HUES6 (cell line): Measurements from ENCODE around the gene SLC48A1.

Source experiments
- H3K27ac ChIP-seq: 2 replicates; pipeline ENCODE4 v1.7.0; 2013; ENCODE audit warnings: low read depth, mild to moderate bottlenecking, low read length, inconsistent platforms
- H3K27me3 ChIP-seq: 2 replicates; pipeline ENCODE4 v1.6.1; 2013; ENCODE audit warnings: low read length; ENCODE audit not compliant: control insufficient read depth, insufficient read depth
- H3K36me3 ChIP-seq: 2 replicates; pipeline ENCODE4 v1.6.1; 2013; ENCODE audit warnings: low read length; ENCODE audit not compliant: control insufficient read depth, insufficient read depth
- H3K4me1 ChIP-seq: 2 replicates; pipeline ENCODE4 v1.6.1; 2013; ENCODE audit warnings: low read length; ENCODE audit not compliant: control insufficient read depth, insufficient read depth
- H3K4me3 ChIP-seq: 2 replicates; pipeline ENCODE4 v1.5.1; 2013; ENCODE audit warnings: low read depth, low read length
- H3K9ac ChIP-seq: one replicate; pipeline ENCODE4 v1.6.1; 2013; ENCODE audit warnings: mild to moderate bottlenecking, low read length
- H3K9me3 ChIP-seq: 2 replicates; pipeline ENCODE4 v1.6.1; 2013; ENCODE audit warnings: low read depth, low read length; ENCODE audit not compliant: control insufficient read depth, insufficient read depth

SLC48A1 gene

GRCh38 chr12:47772094-47772660 is 861 bp upstream of the SLC48A1 start:
- peaks cover 14% of the 10 kb centered on the region for H3K27me3 ChIP-seq
- H3K9ac ChIP-seq, result no peak overlapping the region
- no peaks in the 10 kb centered on the region for H3K36me3 ChIP-seq
- no peak overlapping the region; the same call in 1 of the 2 replicates for H3K4me3 ChIP-seq
- H3K4me1 ChIP-seq, result peaks cover 17% of the 10 kb centered on the region
- no peaks in the 10 kb centered on the region for H3K9me3 ChIP-seq
- no peak overlapping the region for H3K27ac ChIP-seq

- Histone ChIP-seq H3K4me3 (peak overlapping the region; percentile 46), H3K4me1 (peaks cover 22% of the 10 kb centered on the region), H3K36me3 (no peaks in the 10 kb centered on the region), H3K27ac (no peak overlapping the region), H3K9me3 (no peaks in the 10 kb centered on the region), H3K9ac (no peak overlapping the region), H3K27me3 (peaks cover 14% of the 10 kb centered on the region)
Measured at GRCh38 chr12:47772738-47773061, 338 bp upstream of the SLC48A1 start.

DNA sequence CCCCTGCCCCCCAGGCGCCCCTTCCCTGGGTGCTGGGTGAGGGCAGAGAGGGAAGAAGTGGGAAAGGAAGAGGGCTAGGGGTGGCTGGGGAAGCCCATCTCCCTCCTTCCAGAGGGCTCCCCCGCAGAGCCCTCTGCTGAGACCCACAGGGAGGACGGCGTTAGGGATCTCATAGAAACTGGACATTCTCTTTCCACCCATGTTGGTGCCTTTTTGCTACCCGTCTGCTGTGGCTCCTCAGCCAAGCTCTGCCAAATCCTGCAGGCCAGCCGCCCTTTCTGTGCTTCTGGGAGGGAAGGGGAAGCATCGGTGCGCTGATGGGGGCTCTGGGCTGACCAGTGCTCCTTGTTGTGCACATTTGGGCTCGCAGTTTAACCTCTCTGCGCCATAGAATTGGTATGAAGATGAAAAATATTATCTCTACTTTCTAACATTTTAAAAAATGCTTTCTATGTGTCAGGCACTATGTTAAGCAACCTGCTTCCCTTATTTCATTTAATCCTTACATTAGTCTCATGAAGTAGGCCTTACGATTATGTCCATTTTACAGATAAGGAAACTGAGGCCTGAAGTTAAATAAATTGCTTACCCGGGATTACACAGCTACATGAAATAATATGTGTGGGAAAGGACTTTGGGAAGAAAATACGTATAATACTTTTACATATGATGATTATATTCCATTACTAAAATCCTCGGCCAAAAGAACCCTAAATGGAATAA is 981 bp downstream of the SLC48A1 start:
- Histone ChIP-seq H3K4me1 (peaks cover 25% of the 10 kb centered on the region), H3K9ac (peak overlapping the region; percentile 69), H3K4me3 (peak overlapping the region; percentile 71), H3K9me3 (no peaks in the 10 kb centered on the region), H3K27ac (no peak overlapping the region), H3K27me3 (peaks cover 14% of the 10 kb centered on the region), H3K36me3 (no peaks in the 10 kb centered on the region)

DNA sequence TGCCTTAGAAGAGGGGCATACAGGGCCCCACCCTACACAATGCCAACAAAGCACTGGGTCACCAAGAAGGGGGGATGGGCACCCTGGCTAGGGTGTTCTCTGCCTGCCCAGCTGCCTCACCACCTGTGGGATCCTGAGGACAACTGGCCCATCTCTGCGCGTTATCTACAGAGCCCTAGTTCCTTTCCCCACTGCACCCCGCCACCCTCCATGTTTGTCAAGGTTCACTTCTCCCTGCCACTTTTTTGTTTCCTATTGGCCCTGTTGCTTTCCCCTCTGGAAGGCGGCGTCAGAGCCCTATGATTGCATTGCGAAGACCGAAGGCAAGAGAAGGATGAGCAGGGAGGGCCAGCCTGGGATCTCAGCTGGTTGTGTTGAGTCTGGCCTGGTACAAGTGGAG is 1.6 kb downstream of the SLC48A1 start:
- H3K27ac ChIP-seq, result no peak overlapping the region
- H3K4me3 ChIP-seq, result no peak overlapping the region
- H3K9ac ChIP-seq, result no peak overlapping the region
- no peaks in the 10 kb centered on the region for H3K9me3 ChIP-seq
- H3K4me1 ChIP-seq, result peaks cover 25% of the 10 kb centered on the region
- H3K27me3 ChIP-seq, result peaks cover 14% of the 10 kb centered on the region
- no peaks in the 10 kb centered on the region for H3K36me3 ChIP-seq

DNA sequence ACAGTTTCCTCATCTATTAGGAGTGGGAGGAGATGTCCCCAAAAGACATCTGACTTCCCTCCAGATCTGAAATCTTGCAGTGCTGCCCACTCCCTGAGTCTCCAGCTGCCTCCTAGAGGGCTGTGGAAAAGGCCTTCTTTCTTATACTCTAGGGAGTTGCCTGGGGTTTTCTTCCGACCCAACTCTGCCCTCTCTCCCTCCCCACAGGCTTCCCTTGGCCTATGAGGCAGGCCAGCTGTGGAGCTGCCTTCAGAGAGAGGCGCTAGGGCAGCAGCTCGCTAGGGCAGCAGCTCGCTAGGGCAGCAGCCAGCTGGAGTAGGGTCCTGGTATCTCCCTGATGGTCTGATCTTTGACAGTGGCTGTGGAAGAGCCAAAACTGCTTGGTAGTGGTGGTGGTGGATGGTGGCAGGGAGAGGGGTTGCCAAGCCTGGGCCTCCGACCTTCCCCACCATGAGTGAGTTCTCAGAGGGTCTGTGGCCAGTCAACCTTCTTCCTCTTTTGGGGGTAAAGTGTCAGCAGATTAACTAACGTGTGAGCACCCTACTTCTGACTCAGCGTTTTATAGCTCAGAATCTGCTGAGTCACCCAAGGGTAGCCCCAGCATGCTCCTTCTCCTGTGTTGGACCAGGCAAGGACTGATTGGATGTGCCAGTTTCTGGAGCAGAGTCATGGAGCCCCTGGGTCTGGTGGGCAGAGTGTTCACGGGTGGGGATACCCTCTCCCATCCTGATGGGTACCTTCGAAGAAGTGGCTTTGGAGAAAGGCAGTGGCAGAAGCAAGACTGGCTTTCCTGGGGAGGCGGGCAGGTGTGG is 2.3 kb downstream of the SLC48A1 start:
- peaks cover 25% of the 10 kb centered on the region for H3K4me1 ChIP-seq
- H3K9ac ChIP-seq, result no peak overlapping the region
- H3K4me3 ChIP-seq, result no peak overlapping the region

GRCh38 chr12:47776471-47777143 is 3.6 kb downstream of the SLC48A1 start:
- peaks cover 14% of the 10 kb centered on the region for H3K27me3 ChIP-seq
- H3K4me1 ChIP-seq, result peaks cover 25% of the 10 kb centered on the region
- H3K36me3 ChIP-seq, result peaks cover 4% of the 10 kb centered on the region; the same call in 1 of the 2 replicates
- H3K9me3 ChIP-seq, result no peaks in the 10 kb centered on the region
- H3K9ac ChIP-seq, result no peak overlapping the region
- H3K4me3 ChIP-seq, result no peak overlapping the region
- no peak overlapping the region for H3K27ac ChIP-seq

More for the DNA sequence above, 2.3 kb downstream of the SLC48A1 start:
- H3K27me3 ChIP-seq, result peaks cover 14% of the 10 kb centered on the region
- H3K9me3 ChIP-seq, result no peaks in the 10 kb centered on the region
- H3K36me3 ChIP-seq, result no peaks in the 10 kb centered on the region
- no peak overlapping the region for H3K27ac ChIP-seq

- no peak overlapping the region for H3K9ac ChIP-seq
- no peak overlapping the region for H3K27ac ChIP-seq
Measured at GRCh38 chr12:47777151-47777550, 4.1 kb downstream of the SLC48A1 start.

GRCh38 chr12:47777741-47778558 is 4.9 kb downstream of the SLC48A1 start:
- H3K9ac ChIP-seq, result no peak overlapping the region
- peaks cover 14% of the 10 kb centered on the region for H3K27me3 ChIP-seq
- peaks cover 16% of the 10 kb centered on the region for H3K36me3 ChIP-seq
- H3K4me1 ChIP-seq, result peaks cover 23% of the 10 kb centered on the region
- no peak overlapping the region for H3K4me3 ChIP-seq
- H3K9me3 ChIP-seq, result no peaks in the 10 kb centered on the region
- H3K27ac ChIP-seq, result no peak overlapping the region

More at GRCh38 chr12:47777151-47777550, 4.1 kb downstream of the SLC48A1 start:
- Histone ChIP-seq H3K4me3 (no peak overlapping the region), H3K27me3 (peaks cover 14% of the 10 kb centered on the region), H3K9me3 (no peaks in the 10 kb centered on the region), H3K36me3 (peaks cover 9% of the 10 kb centered on the region), H3K4me1 (peaks cover 23% of the 10 kb centered on the region)

GRCh38 chr12:47778881-47779280 is 5.8 kb downstream of the SLC48A1 start:
- Histone ChIP-seq H3K4me3 (no peak overlapping the region), H3K9me3 (no peaks in the 10 kb centered on the region), H3K36me3 (peaks cover 26% of the 10 kb centered on the region), H3K4me1 (peaks cover 23% of the 10 kb centered on the region), H3K9ac (no peak overlapping the region), H3K27ac (no peak overlapping the region), H3K27me3 (peaks cover 9% of the 10 kb centered on the region)

GRCh38 chr12:47779301-47779942 is 6.4 kb downstream of the SLC48A1 start:
- Histone ChIP-seq H3K9me3 (no peaks in the 10 kb centered on the region), H3K9ac (no peak overlapping the region), H3K36me3 (peaks cover 31% of the 10 kb centered on the region), H3K27ac (no peak overlapping the region), H3K4me3 (no peak overlapping the region), H3K27me3 (0 out of 2 replicates have a peak, but pooled peaks cover 3% of the 10 kb centered on the region), H3K4me1 (peaks cover 23% of the 10 kb centered on the region)
